Mesothelial cell of epicardium (in vitro differentiated cells): ENCODE data around the gene DOHH. TPM values are rescaled to one million over a fixed set of nuclear protein-coding genes. Genes with fewer than 3 reads are reported as not detected.

Source experiments
- DNase-seq, 2 experiments: peaks; one replicate each; pipeline ENCODE4 v3.0.0; 2021; ENCODE audit warnings: low spot score in 2 of 2; ENCODE audit not compliant: unreplicated experiment in 2 of 2
- H3K27ac Mint-ChIP-seq: 2 replicates; pipeline ENCODE4 v1.8.0; 2021; ENCODE audit warnings: mixed read lengths
- H3K27me3 Mint-ChIP-seq: 2 replicates; pipeline ENCODE4 v1.8.0; 2021; ENCODE audit warnings: low read depth, mixed read lengths
- H3K36me3 Mint-ChIP-seq: 2 replicates; pipeline ENCODE4 v1.8.0; 2021; ENCODE audit warnings: mixed read lengths
- H3K4me1 Mint-ChIP-seq: 2 replicates; pipeline ENCODE4 v1.8.0; 2021; ENCODE audit warnings: mixed read lengths
- H3K4me3 Mint-ChIP-seq: 2 replicates; pipeline ENCODE4 v1.8.0; 2021; ENCODE audit warnings: mild to moderate bottlenecking, moderate library complexity, mixed read lengths
- H3K9me3 Mint-ChIP-seq: 2 replicates; pipeline ENCODE4 v1.8.0; 2021; ENCODE audit warnings: mixed read lengths
- CTCF ChIP-seq: fragments of 200-600 bp; sonication (generic); IDR thresholded peaks from one replicate; pipeline ENCODE4 v1.5.0; 2021; ENCODE audit warnings: antibody characterized with exemption; ENCODE audit not compliant: unreplicated experiment
- total RNA-seq: library from RNA; stranded (reverse); gene quantifications from 3 replicates; pipeline ENCODE4 v1.2.1, GENCODE V29; 2021

Gene DOHH
- total RNA-seq, 1 donor from 2014 or later, result 8.5 TPM

- Mint-ChIP-seq H3K36me3 (peaks cover 4% of the 10 kb centered on the region), H3K27ac (no peak overlapping the region), H3K4me3 (no peak overlapping the region), H3K9me3 (peaks cover 9% of the 10 kb centered on the region), H3K27me3 (peaks cover 63% of the 10 kb centered on the region), H3K4me1 (peaks cover 8% of the 10 kb centered on the region)
- no peak for DNase-seq
- TF ChIP-seq CTCF, result no peak
Observed at GRCh38 chr19:3466635-3467034, 33.8 kb downstream of the DOHH start.

- DNase-seq, result no peak
- Mint-ChIP-seq H3K27ac (no peak overlapping the region), H3K36me3 (peaks cover 4% of the 10 kb centered on the region), H3K9me3 (peaks cover 9% of the 10 kb centered on the region), H3K4me3 (peak overlapping the region; percentile 15), H3K4me1 (peaks cover 8% of the 10 kb centered on the region), H3K27me3 (peaks cover 66% of the 10 kb centered on the region)
- no peak for TF ChIP-seq CTCF
Observed at GRCh38 chr19:3465552-3465951, 34.9 kb downstream of the DOHH start.

GRCh38 chr19:3464587-3465235, 35.8 kb downstream of the DOHH start:
- DNase-seq, result no peak
- H3K4me3 Mint-ChIP-seq, result no peak overlapping the region
- peaks cover 6% of the 10 kb centered on the region for H3K36me3 Mint-ChIP-seq
- no peak overlapping the region for H3K27ac Mint-ChIP-seq
- H3K27me3 Mint-ChIP-seq, result peaks cover 62% of the 10 kb centered on the region
- H3K9me3 Mint-ChIP-seq, result peaks cover 9% of the 10 kb centered on the region
- TF ChIP-seq CTCF, result no peak
- peaks cover 13% of the 10 kb centered on the region for H3K4me1 Mint-ChIP-seq

- Mint-ChIP-seq H3K27me3 (peaks cover 58% of the 10 kb centered on the region), H3K4me3 (peak overlapping the region; percentile 33), H3K4me1 (peaks cover 20% of the 10 kb centered on the region), H3K36me3 (peaks cover 6% of the 10 kb centered on the region), H3K9me3 (peaks cover 9% of the 10 kb centered on the region), H3K27ac (no peak overlapping the region)
- TF ChIP-seq CTCF, result no peak
- no peak for DNase-seq
Observed at GRCh38 chr19:3463714-3464586, 36.5 kb downstream of the DOHH start.

- H3K27ac Mint-ChIP-seq, result no peak overlapping the region
- peaks cover 59% of the 10 kb centered on the region for H3K27me3 Mint-ChIP-seq
- DNase-seq, result no peak
- H3K4me1 Mint-ChIP-seq, result peaks cover 27% of the 10 kb centered on the region
- TF ChIP-seq CTCF, result no peak
- H3K4me3 Mint-ChIP-seq, result peak overlapping the region; percentile 40
- peaks cover 4% of the 10 kb centered on the region for H3K36me3 Mint-ChIP-seq
- H3K9me3 Mint-ChIP-seq, result peaks cover 3% of the 10 kb centered on the region
Observed at GRCh38 chr19:3462991-3463713, 37.3 kb downstream of the DOHH start.
